Heart right ventricle (tissue), 16 donors: ENCODE measurements around the gene KSR2. TPM values are rescaled to one million over a fixed set of nuclear protein-coding genes. Genes with fewer than 3 reads are reported as not detected.

Experiments
- ATAC-seq, 8 donors: fragments of 200-7000 bp; cut with Tn5 transposase; one replicate each; pipeline ENCODE4 v1.9.1; 2020; ENCODE audit warnings: mild to moderate bottlenecking in 8 of 8, moderate library complexity in 8 of 8, moderate number of reproducible peaks in 1 of 8
- DNase-seq, 2 donors: peaks; one replicate each; pipeline ENCODE4 v3.0.0-alpha.2; 2020
- H3K27ac ChIP-seq, 10 donors: fragments of 200-600 bp; sonication (generic) in 2 of 10; one replicate each; pipeline versions ENCODE4 v1.5.0 to v1.8.0; 2020 to 2022; ENCODE audit warnings: mild to moderate bottlenecking in 3 of 10
- H3K27me3 ChIP-seq, 7 donors: fragments of 200-600 bp; one replicate each; pipeline ENCODE4 v1.8.0; 2021 to 2022; ENCODE audit warnings: mild to moderate bottlenecking in 2 of 7
- H3K36me3 ChIP-seq, 9 donors: fragments of 200-600 bp; sonication (generic) in 1 of 9; one replicate each; pipeline versions ENCODE4 v1.5.0 to v1.8.0; 2020 to 2022; ENCODE audit warnings: mild to moderate bottlenecking in 2 of 9
- H3K4me1 ChIP-seq, 9 donors: fragments of 200-600 bp; sonication (generic) in 1 of 9; one replicate each; pipeline versions ENCODE4 v1.5.0 to v1.8.0; 2020 to 2022; ENCODE audit warnings: mild to moderate bottlenecking in 4 of 9
- H3K4me3 ChIP-seq, 10 donors: fragments of 200-600 bp; sonication (generic) in 2 of 10; one replicate each; pipeline versions ENCODE4 v1.5.0 to v1.8.0; 2020 to 2022; ENCODE audit warnings: mild to moderate bottlenecking in 7 of 10, moderate library complexity in 2 of 10
- H3K9me3 ChIP-seq, 11 donors: fragments of 200-600 bp in 10 of 11; sonication (generic) in 2 of 11; one replicate each; pipeline versions ENCODE4 v1.5.0 to v1.8.0; 2013 to 2022; ENCODE audit warnings: mild to moderate bottlenecking in 2 of 11, control low read depth in 1 of 11, moderate library complexity in 1 of 11
- CTCF ChIP-seq, 9 donors: fragments of 200-600 bp; sonication (generic) in 2 of 9; IDR thresholded peaks; one replicate each; pipeline versions ENCODE4 v1.5.0 to v1.8.0; 2021 to 2022; ENCODE audit warnings: antibody characterized with exemption in 9 of 9, mild to moderate bottlenecking in 5 of 9, moderate library complexity in 1 of 9
- WGBS, 2 donors: extraction: QIAGEN DNeasy Blood & Tissue Kit; methylation state at CpG; one replicate each; pipeline ENCODE4 v1.1.7; 2013; ENCODE audit warnings: inconsistent platforms in 1 of 2; 5-methylcytosine and 5-hydroxymethylcytosine counted together
- intact Hi-C, 10 donors: fragments of 100-400 bp; cut with DNase I; formaldehyde crosslinking; loops; one replicate each; pipeline versions ENCODE4 v1.11.1 to v1.14.2; 2022
- polyA plus RNA-seq, 2 donors: library from polyadenylated mRNA; stranded (reverse); fragments of 200-250 nt; gene quantifications; one replicate each; pipeline ENCODE4 v1.2.3, GENCODE V29; 2013
- total RNA-seq, 10 donors: library from RNA; stranded (reverse); fragmentation: NEBNext Ultra II Directional in 3 of 10; extraction: Animal tissue kit (Norgen Biotek cat#: 25700) in 3 of 10; gene quantifications; one replicate each; pipeline versions ENCODE4 v1.2.1 to v1.2.4, GENCODE V29; 2021 to 2023
- donor health status: Arrhythmogenic right ventricular cardiomyopathy.
- donor health status: ischemic (EF 13 %, LVEDD 7.1; RV severe dilation, severe dysfunction).
- donor health status: healthy with polysubstance abuse.
- donor health status: DM: no; HTN: yes; CAD: no.
- donor health status: DM: no; HTN: no; CAD: no.
- donor health status: ischemic (EF 25% LVEDD 6.9; RV normal size, moderate dysfunction).
- donor health status: ischemic (EF 25% LVEDD 5.7; RV mildly dilated, moderate dysfunction).
- donor health status: healthy.
- donor health status: DM: yes; HTN: yes; CAD: no.
- donor health status: Ischemic cardiomyopathy.
- donor health status: ischemic (EF 35%, LVEDD 5.7; RV mildly dilated, moderate dysfunction).
- donor health status: nonischemic (EF 11% LVEDD 7.7; RV severe dilation, severe dysfunction).
- donor health status: DM: yes; HTN: yes; CAD: no.
- donor health status: PGD.
- donor health status: ischemic (EF 29% LVEDD 5.4; RV normal size, mild dysfunction).
- donor health status: nonischemic (EF 23%, LVEDD 6.1; RV moderate dilation, normal function).

KSR2 gene
- total and polyA plus RNA-seq, 12 donors = 0.02 TPM; not detected in 9

GRCh38 chr12:117818400-117818799, 150.4 kb downstream of the KSR2 start:
- Histone ChIP-seq H3K4me3 (no peak overlapping the region), H3K4me1 (no peaks in the 10 kb centered on the region), H3K9me3 (peaks cover 0 to 21% (median 0%) of the 10 kb centered on the region in 11 donors), H3K36me3 (no peaks in the 10 kb centered on the region), H3K27me3 (peaks cover 0 to 50% (median 24%) of the 10 kb centered on the region in 7 donors), H3K27ac (no peak overlapping the region)
- no peak for TF ChIP-seq CTCF (IDR thresholded peaks at IDR 0.05)
- no peak for ATAC-seq
- 40 to 42% methylated on average over 5 of the region's 5 CpGs for WGBS, 2 donors
- no peak for DNase-seq
- intact Hi-C loops = no loop called here

DNA sequence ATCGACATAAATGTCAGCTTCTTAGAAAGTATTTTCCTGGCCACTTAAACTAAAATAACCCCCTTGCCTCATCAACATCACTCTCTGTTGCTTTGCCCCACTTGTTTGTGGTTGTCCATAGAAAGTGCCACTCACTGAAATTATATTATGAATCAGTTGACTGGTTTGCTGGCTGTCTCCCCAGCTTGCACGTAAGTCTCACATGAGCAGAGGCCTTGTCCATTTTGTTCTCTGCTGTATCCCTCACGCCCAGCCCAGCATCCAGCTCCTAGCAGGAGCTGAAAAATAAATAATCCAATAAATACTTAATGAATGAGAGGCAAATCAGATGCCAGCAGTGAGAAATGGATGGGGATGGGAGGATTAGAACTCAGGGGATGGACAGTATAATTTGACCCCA, 159.3 kb downstream of the KSR2 start:
- DNase-seq (no peak), ATAC-seq (no peak)
- 72 to 74% methylated on average over 3 of the region's 3 CpGs for WGBS, 2 donors
- Histone ChIP-seq H3K27me3 (peaks cover 0 to 28% (median 7%) of the 10 kb centered on the region in 7 donors), H3K9me3 (peaks cover 0 to 1% (median 0%) of the 10 kb centered on the region in 11 donors), H3K4me1 (no peaks in the 10 kb centered on the region), H3K36me3 (no peaks in the 10 kb centered on the region), H3K4me3 (no peak overlapping the region), H3K27ac (no peak overlapping the region)
- intact Hi-C loops = no loop called here
- TF ChIP-seq CTCF (IDR thresholded peaks at IDR 0.05) = no peak

DNA sequence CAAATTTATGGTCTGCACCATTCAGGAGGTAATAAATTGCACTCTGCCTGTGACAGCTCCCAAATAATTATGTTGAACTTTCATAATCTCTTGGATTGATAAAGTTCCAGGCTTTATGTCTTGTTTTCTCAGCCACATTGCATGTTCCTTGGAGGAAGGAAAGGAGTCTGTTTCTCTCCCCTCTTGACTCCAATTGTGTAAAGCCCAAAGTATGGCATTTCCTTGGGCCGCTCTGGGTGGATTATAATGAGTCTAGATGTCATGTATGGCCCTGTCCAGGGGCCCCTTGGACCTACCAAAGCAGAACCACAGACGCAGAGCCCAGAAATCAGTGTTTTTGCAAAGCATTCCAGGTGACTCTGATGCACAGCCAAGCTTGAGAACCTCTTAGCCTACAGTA, 160.8 kb downstream of the KSR2 start:
- ATAC-seq (no peak), DNase-seq (no peak)
- WGBS, 2 donors = 40 to 58% methylated on average over 2 of the region's 2 CpGs
- Histone ChIP-seq H3K4me3 (no peak overlapping the region), H3K36me3 (no peaks in the 10 kb centered on the region), H3K4me1 (no peaks in the 10 kb centered on the region), H3K27me3 (peaks cover 0 to 28% (median 7%) of the 10 kb centered on the region in 7 donors), H3K27ac (no peak overlapping the region), H3K9me3 (no peaks in the 10 kb centered on the region)
- TF ChIP-seq CTCF (IDR thresholded peaks at IDR 0.05) = no peak
- intact Hi-C loops = no loop called here

DNA sequence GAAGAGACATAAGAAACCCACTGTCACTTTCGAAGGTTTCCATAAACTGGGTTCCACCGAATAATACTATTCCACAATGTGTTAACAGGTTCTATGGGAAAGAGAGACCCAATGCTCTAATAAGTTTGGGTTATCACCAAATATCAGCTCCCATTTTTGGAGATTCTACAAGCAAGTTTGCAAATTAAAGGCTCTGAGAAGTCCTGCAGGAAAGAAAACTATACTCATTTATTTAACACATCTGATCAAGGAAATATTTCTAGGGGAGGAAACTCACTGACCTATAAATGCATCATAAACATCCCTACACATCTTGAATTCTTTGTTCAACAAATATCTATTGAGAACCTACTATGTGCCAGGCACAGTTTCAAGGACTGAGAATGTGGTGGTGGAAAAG, 161.4 kb downstream of the KSR2 start:
- Histone ChIP-seq H3K27ac (no peak overlapping the region), H3K36me3 (no peaks in the 10 kb centered on the region), H3K4me1 (no peaks in the 10 kb centered on the region), H3K27me3 (peaks cover 0 to 23% (median 7%) of the 10 kb centered on the region in 7 donors), H3K9me3 (no peaks in the 10 kb centered on the region), H3K4me3 (no peak overlapping the region)
- intact Hi-C loops = no loop called here
- DNase-seq (no peak), ATAC-seq (no peak)
- no peak for TF ChIP-seq CTCF (IDR thresholded peaks at IDR 0.05)
- 94 to 98% methylated on average over 2 of the region's 2 CpGs for WGBS, 2 donors
